CD1c-positive myeloid dendritic cell (primary cell): Measurements from ENCODE around the gene HOXC5.

Experiments used
- DNase-seq: peaks from one replicate; pipeline ENCODE4 v3.0.0-alpha.2; 2016; ENCODE audit errors: extremely low spot score

Gene HOXC5

DNA sequence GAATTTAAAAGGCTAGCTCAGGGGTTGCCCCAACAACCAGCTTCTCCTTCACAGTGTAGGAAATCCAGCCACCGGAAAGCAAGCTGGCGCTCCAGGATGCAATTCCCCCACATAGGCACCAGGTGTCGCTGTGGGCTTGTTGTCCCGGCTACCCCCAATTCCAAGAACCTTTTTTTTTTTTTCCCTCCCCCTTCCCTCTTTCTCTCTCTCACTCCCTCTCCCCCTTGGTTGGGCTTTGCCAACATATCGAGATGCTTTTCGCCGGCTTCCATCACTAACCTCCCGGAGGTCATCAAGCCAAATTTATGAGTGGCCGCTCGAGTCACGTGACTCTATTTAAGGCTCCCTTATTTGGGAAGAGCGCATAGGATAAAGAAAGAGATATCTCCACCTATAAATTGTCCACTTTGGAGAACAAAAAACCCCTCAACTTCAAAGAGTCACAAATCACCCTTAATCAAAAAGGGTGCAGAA, at the start of gene HOXC5:
Gene HOXC5 (plus strand): TSS at position 424 of the 474 bp plus-strand sequence. CDS start 73 bp downstream, outside the sequence.
- DNase-seq: peak; percentile 75

DNA sequence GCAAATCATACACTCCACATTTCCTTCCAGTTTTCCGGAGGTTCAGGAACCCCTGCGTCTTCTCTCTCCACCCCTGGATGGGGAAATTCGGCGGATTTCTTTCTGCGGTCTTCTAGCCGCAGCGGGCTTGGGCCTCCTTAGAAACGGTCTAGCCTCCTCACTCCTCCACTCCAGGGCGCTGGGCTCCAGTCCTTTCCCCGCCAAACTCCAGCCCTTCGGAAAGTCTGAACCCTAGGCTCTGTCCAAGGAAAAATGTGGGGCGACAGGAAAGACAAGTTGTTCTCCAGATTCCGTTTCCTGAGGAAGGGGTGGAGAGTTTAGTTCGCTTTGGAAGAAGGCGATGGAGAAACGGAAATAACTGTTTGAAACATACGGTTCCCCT, 49.3 kb upstream of the HOXC5 start:
- DNase-seq: no peak

DNA sequence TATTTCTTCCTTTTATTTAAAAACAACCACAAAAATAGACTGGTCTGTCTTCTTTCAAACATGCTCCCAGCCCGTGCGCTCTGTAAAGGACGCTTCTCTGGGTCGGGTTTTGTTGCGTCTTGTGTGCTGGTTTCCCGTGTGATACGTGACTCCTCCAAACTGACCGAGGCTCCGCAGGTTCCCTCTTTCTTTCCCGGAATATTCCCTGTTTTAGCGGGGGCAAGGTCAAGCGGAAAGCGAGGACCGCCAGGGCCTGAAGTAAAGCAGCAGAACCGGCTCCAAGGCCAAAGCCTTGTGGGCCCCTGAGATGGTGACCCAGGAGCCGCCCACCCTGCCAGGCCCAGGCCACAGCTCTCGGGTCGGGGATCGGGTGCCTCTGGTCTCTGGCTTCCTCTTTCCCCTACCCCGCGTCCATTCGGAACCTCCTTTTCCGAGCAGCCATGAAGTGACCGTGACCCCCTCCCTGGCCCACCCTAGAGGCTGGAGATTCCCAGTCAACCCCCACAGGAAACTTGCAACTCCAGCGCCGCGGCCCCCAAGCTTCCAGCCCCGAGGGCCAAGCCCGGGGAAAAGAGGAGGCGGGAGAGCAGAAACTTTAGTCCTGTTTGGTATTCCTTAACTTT, 48.8 kb upstream of the HOXC5 start:
- no peak for DNase-seq

DNA sequence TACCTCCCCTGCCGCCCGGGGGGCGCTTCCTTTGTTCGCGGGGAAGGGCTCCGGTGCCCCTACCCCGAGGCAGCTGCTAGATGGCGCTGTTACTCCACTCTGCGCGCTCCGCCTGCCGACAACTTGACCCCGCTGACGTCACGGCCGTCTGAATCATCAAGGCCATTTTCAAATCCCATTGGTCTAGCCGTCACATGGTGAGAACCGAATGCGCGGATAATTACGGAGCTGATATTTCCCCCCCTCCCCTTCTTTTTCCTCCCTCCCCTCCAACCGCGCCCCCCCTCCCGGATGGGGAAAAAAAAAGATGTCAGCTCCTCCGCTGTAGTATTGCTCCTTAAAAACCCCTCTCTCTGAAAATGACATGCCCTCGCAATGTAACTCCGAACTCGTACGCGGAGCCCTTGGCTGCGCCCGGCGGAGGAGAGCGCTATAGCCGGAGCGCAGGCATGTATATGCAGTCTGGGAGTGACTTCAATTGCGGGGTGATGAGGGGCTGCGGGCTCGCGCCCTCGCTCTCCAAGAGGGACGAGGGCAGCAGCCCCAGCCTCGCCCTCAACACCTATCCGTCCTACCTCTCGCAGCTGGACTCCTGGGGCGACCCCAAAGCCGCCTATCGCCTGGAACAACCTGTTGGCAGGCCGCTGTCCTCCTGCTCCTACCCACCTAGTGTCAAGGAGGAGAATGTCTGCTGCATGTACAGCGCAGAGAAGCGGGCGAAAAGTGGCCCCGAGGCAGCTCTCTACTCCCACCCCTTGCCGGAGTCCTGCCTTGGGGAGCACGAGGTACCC, 47.8 kb upstream of the HOXC5 start, which contains the start of gene HOXC10:
Gene HOXC10 (plus strand): TSS at position 246 of the 791 bp plus-strand sequence. CDS start 114 bp downstream, at position 360.
- peak; percentile 78 for DNase-seq

DNA sequence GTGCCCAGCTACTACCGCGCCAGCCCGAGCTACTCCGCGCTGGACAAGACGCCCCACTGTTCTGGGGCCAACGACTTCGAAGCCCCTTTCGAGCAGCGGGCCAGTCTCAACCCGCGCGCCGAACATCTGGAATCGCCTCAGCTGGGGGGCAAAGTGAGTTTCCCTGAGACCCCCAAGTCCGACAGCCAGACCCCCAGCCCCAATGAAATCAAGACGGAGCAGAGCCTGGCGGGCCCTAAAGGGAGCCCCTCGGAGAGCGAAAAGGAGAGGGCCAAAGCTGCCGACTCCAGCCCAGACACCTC, 47.2 kb upstream of the HOXC5 start:
- no peak for DNase-seq

DNA sequence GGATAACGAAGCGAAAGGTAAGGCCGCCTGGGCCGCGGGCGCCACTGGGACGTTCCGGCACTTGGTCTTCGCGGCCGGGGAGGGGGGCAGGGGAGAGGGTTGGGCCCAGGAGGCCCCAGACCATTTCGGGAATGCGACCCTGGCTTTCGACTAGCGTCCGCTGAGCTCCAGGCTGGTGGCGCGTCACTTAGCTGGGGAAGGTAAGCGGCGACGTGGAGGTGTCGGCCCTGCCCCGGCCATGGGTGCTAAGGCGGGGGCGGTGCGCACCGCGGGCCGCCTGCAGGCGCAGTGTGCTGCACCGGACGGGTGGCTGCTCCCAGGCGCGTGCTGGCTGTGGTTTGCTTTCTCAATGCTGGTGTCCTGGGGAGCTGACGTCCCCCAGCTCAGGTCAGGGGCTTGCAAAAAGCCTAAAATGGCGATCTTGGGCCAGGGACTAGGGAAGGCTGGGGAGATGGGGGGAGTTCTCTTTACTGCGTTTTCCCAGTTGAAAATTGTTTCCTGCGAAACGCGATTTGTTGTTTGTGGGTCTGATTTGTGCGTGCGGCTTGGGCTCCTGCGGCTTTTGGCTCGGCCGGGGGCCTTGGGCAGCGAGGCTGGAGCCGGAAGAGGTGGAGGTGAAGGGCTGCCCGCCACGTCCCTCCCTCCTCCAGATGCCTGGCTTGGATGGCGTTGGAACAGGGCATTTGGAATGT, 46.7 kb upstream of the HOXC5 start:
- no peak for DNase-seq

DNA sequence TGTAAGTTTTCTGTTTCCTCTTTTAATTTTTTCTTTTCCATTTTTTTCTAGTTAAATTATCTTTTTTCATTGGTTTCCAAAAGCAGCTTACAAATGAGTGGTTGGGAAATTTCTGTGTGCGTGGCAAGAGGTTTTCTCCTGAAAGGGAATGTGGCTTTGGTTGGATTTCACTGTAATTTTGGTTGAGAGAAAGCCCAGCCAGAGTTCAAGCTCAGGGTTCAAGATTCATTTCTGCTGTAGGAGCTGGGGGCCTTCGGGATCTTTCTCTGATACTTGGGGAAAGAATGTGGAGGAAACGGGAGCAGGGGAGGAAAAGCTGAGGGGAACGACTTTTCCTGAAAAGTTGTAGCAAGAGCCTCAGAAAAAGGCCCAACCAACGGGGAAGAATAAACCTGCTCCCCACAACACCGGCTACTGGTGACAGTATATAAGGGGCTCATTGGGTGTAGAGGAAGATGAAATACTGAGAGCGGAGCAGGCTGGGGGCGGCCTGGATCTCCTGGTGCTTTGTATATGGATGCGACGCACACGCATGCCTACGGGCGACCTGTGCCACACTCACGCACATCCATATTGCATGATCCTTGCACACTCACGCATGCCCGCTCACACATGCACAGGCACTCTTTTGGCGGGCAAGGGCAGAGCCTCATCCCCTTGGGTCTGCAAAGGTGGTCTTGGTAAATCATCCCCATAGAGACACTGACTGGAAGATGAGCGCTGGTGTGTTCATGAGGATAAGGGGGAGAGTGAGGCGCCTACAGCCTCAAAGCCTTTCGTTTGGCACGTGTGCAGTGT, 46.0 kb upstream of the HOXC5 start:
- DNase-seq: no peak

DNA sequence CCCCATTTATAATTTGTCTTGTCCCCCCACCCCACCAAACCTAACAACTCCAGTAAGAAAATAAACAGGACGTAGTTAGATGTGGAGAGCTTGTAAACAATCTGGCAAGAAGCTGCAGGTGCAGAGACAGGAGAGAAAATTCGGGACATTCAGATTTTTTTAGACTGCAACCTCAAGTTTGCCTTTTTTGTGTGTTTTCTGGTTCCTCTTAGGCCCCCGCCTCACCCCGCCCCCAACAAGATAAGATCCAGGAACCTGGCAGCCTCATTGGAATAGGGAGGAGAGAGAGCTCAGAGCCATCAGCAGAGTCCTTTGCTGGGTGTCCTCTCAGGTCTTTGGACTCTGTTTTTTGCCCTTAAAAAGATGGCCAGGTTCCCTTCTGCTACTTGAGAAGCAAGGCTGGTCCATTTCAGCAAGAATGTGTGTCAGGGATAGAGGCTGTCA, 45.0 kb upstream of the HOXC5 start:
- DNase-seq: no peak

DNA sequence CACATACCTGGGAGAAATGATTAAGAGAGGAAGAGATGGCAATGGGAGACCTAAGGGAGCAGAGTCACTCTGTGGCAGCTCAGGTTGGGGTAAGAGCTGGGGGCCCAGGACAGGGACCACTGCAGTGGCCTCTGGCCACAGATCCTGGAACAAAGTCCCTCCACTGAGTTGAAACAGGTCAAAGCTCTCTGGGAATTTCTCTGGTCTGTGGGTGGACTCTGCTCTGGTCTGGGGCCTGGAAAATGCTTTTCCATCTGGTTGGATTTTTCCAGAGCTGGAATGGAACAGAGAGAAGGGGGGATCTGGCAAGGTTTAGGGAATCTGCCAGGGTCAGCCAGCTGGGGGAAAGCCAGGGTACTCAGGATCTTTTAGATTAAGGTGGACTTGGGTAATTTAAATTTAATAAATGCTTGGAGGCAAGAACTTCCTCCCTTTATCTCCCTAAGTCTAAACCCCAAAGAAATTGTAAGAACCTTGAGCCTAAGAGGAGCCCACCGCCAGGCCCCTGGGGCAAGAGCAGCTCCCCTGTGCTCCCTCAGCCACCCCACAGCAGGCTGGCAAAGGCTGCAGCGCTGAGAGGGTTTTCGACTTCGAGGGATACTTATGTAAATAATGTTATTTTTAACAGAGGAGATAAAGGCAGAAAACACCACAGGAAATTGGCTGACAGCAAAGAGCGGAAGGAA, 44.2 kb upstream of the HOXC5 start:
- no peak for DNase-seq

DNA sequence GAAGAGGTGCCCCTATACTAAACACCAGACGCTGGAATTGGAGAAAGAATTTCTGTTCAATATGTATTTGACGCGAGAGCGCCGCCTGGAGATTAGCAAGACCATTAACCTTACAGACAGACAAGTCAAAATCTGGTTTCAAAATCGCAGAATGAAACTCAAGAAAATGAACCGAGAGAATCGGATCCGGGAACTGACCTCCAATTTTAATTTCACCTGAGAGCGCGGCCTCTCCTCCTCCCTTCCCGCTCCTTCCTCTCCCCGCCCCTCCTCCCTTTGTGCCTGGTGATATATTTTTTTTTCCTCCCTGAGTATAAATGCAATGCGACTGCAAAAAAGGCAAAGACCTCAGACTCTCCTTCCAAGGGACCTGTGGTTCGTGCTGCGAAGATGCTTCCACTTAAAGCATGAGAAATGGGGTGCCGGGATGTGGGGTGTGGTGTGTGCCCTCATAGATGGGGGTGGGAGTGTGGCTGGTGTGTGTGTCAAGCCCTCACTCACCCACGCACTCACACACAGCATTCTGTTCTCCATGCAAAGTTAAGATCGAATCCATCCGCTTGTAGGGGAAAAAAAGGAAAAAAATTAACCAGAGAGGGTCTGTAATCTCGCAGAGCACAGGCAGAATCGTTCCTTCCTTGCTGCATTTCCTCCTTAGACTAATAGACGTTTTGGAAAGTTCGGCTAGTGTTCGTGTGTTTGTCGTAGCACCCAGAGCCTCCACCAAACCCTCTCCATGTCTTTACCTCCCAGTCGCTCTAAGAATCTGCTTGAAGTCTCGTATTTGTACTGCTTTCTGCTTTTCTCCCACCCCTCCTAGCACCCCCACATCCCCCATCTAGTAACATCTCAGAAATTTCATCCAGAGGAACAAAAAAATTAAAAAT, 43.4 kb upstream of the HOXC5 start:
- DNase-seq: peak; percentile 38

DNA sequence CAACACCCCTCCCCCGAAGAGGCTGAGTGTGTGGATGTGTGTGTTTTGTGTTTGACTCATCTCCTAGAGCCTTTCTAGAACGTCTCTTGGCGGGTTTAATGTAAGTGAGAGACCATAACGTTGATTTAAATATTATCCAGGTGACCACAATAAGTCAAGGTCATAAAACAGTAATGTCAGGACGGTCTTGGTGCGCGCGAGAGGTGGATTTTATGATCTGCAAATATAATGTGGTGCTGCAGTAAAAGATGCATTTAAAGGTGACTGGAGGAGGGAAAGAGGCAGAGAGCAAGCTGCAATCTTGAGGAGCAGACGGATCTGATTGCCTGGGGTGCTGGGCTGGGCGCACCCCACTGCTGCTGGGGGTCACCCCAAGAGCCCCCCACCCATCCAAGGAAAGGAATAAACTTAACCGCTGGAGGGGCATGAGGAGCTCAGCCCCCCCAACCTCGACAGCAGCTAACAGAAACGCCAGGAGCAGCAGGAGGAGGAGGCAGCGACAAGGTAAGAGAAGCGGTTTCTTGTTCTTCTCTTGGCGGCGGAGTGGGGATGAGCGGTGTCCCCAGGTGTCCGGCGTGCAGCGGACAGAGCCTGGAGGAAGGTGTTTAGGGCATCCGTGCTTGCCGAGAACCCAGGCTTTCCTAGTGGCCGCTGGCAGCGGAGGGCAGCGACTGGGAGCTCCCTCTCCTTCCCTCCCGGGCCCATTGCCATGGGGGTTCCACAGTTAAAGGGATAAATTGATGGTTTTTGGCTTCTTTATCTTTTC, 42.4 kb upstream of the HOXC5 start:
- no peak for DNase-seq

DNA sequence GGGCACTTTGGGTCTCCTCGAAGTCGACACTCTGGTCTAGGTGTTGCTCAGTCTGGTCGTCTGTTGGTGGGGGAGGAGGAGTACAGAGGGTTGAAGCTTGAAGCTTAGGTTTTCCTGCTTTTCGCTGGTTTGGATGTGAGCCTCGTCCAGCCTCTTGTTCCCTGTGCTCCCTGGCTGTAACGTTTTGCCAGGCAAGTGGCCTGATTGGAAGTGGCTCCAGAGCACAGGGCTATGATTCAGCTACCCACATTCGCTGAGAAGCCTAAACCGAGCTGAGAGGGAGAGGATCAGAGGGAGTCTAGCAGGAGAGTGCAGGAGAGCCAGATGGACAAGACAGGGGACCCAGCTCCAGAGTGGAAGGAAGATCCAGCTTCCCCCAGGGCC, 41.8 kb upstream of the HOXC5 start:
- DNase-seq: no peak

DNA sequence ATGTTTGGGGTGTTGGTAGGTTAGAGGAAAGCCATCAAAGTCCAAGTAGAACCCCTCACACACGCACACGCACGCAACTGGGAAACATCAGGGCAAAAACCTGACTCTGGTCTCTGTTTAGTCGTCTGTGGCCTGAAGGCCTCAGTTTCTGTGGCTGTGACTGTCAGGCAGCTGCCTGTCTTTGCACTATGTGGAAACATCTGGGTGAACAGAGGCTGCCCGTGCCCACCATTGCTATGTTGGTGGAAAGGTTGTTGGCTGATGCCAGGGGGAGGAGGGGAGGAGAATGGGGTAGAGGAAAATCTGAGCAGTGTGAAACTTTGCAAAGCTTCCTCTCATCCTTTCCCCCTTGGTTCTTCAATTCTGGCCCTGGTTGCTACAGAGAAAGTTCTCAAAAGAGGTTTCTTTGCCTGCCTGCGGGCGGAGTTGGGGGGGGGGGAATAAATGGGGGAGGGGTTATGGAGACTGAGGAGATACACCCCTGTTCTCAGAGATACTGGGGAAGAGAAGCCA, 40.4 kb upstream of the HOXC5 start:
- no peak for DNase-seq

DNA sequence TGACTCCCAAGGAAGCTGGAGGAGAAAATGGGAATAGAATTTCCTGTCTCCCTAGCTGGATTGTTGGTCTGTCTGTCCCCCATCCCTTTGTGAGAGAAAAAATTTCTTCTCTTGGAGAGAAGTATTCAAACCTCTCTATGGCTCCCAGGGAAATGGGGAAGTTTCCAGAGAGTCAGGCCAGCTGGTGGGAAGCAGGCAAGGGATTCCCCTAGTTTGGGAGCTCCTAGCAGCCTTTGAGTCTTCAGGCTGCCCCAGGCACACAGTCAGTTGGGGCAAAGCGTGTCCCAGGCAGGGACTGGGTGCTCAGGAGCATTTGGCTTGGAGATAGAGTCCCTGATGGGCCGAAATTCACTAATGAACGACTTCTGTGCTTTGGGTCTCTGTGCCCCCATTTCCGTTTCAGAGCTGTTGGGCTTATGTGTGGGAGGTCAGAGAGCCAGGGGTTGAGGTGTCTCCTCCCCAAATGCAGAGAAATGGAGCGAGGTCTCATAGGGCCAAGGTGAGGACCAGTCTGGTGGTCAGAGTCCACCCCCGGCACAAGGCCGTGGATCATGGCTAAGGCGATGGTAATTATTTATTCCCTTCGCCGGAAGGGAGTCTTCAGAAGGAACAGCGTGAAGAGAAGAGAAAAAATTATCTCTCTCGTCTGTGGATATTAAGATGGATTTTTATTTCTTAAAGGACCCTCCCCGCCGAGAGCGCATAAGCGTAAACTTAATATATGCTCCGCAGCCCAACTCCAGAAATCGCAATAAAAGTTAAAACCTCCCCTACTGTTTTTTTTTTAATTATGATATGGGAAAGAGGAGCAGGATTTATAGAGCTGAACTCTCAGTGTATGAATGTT, 39.5 kb upstream of the HOXC5 start:
- DNase-seq: no peak

DNA sequence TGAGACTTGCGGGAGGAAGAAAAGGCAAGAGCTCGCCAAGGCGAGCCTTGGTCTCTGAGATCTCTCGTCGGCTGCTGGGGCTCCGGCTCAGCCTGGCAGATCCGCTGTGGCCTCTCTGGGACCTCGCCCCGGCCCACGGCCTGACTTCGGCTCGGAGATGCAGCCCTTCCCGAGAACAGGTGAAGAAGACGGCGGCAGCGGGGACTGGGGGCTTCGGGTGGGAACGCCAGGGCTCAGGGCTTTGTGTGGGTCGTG, 38.9 kb upstream of the HOXC5 start:
- no peak for DNase-seq

DNA sequence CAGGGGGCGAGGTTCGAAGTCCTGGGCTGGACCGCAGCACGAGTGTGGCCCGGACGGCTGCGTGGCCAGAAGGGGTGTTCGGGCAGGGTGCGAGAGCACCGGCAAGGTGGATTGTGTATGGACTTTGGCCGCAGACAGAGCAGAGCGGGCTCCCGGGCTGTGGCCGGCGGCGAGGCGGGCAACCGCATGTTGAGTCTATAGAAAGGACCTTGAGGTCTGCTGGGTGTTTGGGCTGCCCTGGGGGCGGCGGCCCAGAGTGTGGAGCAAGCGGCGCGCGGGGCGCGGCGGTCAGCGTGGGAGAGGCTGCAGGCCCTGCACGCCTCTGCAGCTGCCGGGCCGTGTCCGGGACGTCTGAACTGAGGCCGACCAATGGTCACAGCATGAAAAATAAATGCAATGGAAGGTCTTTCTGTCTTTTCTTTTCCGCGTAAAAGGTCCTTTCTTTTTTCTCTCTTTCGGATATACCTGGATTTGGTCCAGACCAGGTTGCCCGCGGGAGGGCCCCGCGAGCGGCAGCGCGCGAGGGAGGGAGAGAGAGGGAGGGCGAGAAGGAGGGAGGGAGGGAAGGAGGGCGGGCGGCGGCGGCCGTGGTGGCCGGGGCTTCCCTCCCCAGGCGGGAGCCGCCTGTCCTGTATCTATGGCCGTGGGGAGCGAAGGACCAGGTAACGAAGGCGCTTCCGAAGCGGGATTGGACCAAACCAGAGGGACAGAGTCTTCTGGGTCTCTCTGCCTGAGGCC, 38.4 kb upstream of the HOXC5 start:
- DNase-seq: no peak

DNA sequence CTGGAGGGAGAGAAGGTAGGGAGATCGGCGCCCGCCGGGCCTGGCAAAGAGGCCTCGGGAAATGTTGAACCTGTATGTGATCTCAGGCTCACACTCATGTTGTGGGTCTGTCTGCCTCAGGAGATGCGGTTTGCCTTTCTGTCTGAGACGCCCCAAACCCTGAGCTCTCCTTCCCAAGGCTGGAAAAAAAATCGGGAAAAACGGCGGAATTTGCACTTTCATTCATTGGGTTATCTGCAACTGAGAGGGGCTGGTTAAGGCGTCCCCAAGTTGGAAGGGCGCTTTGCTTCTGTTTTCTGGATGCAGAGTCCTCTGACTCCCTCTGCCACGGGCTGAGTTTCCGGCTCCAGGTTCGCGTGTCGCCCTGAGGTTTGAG, 37.9 kb upstream of the HOXC5 start:
- peak; percentile 31 for DNase-seq
